ENCODE measurements around the gene ORM2.

ORM2 gene

GRCh38 chr9:114296338-114296737 lies 33.3 kb upstream of the ORM2 start:
- TF ChIP-seq CTCF (conservative IDR thresholded peaks at IDR 0.05; ENCODE audit: low read depth, low read length) = no peak
- no peak overlapping the region for H3K4me3 ChIP-seq (ENCODE audit: low read depth, low read length)
- DNase-seq (ENCODE audit: low read depth) = no peak

DNA sequence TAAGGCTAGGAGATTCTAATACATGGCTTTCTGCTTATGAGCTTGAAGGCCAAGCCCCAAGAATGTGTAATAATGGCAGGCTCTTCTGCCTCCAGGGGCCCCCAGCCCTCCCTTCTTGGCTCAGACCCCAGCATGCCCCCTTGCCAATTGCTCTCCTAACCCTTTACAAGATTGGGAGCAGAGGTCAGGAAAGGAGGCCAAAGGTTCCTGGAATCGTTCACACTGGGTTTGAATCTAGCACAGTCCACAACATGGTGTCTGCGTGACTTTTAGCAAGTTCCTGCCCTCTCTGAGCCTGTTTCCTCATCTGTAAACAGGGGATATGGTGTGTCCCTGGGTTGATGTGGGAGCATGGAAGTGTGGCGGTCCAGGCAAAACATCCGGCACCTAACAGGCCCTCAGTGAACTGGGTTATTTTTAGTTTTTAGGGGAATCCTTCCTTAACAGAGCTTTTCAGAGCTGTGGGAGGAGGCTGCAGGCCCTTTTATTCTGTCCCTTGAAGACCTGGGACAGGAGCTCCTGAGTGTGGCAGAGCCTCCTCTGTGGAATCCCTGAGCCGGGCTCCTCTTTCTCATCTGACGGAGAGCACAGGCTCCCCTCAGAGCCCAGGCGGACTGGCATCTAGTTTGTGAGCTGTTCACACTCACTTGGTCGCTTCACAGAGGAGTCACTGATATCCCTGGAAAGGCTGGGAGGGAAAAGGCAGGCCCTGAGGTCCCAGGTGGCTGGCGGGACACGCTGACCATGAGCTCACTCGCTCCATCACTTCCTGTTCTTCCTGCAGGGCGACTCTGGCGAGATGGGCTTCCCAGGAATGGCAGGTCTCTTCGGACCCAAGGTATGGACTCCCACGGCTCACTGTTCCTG lies 30.1 kb upstream of the ORM2 start:
- no peak for DNase-seq (ENCODE audit: low read depth)
- no peak for TF ChIP-seq CTCF (conservative IDR thresholded peaks at IDR 0.05; ENCODE audit: low read depth, low read length)
- no peak overlapping the region for H3K4me3 ChIP-seq (ENCODE audit: low read depth, low read length)

DNA sequence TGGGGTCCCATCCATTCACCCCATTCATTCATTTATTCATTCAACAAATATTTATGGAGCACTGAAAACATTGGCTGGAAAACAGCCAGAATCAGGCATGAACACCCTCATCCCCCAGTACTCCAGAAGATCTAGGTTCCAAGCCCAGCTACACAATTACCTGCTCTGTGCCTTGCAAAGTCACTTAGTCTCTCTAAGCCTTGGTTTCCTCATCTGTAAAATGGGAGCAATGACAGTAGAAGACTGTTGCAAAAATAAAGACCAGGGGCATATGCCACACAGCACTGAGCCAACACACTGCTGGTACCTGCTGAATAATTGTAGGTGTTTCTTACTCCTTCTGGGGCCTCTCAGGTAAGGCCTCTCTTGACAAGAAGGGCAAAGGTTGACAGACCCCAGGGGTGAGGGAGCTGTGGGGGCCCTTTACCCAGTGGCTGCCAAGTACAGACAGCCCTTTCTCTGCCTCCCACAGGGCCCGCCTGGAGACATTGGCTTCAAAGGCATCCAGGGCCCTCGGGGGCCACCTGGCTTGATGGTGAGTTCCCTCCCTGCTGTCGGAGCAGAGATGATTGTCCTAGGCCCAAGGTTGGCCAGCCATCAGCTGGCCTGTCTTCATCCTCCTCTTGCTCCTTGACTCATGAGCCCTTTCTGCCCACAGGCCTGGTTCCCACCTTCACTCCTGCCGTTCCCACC lies 29.4 kb upstream of the ORM2 start:
- DNase-seq (ENCODE audit: low read depth) = no peak
- no peak for TF ChIP-seq CTCF (conservative IDR thresholded peaks at IDR 0.05; ENCODE audit: low read depth, low read length)
- no peak overlapping the region for H3K4me3 ChIP-seq (ENCODE audit: low read depth, low read length)

DNA sequence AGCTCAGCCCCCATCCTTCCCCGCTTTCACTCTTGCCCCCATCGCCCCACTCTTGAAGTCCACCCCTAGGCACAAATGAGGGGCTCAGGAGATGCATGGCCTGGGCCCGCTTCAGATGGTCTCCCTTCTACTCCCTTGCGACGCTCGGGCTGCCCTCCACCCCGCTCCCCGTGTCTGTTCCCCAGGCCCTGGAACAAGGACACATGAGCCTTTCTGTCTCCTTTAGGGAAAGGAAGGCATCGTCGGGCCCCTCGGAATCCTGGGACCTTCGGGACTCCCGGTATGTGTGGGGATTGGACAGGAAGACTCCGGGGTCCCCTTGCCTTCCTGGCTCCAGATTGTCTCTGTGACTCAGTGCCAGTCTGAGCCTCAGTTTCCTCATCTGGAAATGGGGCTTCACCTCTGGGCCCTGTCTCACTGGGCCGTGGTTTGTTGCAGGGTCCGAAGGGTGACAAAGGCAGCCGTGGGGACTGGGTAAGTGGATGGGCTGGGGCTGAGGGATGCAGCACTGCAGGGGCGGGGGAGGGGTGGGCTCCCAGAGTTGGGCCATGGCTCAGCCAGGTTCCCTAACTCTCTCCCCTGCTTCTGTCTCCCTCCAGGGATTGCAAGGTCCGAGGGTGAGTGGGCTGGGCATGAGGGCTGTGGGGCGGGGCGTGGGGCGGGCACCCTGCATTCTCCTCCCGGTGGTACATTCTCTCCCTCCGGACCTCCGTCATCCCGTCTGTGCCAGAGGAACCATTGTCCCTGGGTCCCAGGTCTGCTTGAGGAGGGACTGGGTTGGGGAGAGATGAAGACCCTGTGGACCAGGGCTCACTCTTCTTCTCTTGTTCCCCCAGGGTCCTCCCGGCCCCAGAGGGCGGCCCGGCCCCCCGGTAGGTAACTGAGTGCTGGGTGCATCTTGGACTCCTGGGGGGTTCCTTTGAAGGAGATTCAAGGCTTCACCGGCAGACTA lies 28.5 kb upstream of the ORM2 start:
- DNase-seq (ENCODE audit: low read depth) = no peak
- no peak for TF ChIP-seq CTCF (conservative IDR thresholded peaks at IDR 0.05; ENCODE audit: low read depth, low read length)
- H3K4me3 ChIP-seq (ENCODE audit: low read depth, low read length) = no peak overlapping the region

DNA sequence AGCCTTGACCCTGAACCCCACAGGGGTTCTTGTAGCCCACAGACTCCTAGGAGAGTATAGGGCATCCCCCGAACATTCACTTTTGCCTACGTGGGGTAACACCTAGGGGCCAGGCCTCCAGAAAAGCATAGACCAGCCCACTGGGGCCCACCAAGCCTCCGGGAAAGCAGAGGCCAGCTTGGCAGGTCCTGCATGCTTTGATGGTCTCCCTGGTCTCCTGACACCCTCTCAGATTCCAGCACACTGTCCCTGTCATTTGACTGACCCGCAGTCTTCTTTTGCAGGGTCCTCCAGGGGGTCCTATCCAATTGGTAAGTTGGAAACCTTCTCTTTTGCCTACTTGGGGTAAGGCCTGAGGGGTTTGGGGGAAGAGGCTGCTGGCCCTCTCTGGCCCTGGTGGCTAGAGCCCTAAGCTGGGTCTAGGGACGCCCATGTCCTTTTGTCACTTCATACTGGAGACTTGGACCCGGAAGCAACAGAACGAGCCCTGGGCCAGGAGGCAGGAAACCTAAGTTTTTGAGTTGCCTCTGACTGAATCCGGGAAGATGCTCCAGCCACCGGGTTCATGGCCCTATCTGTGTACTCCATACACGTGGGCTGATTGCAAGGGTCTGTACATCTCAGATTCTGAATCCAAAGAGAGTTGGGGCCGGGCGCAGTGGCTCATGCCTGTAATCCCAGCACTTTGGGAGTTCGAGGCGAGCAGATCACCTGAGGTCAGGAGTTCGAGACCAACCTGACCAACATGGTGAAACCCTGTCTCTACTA lies 27.7 kb upstream of the ORM2 start:
- no peak overlapping the region for H3K4me3 ChIP-seq (ENCODE audit: low read depth, low read length)
- DNase-seq (ENCODE audit: low read depth) = no peak
- TF ChIP-seq CTCF (conservative IDR thresholded peaks at IDR 0.05; ENCODE audit: low read depth, low read length) = no peak

DNA sequence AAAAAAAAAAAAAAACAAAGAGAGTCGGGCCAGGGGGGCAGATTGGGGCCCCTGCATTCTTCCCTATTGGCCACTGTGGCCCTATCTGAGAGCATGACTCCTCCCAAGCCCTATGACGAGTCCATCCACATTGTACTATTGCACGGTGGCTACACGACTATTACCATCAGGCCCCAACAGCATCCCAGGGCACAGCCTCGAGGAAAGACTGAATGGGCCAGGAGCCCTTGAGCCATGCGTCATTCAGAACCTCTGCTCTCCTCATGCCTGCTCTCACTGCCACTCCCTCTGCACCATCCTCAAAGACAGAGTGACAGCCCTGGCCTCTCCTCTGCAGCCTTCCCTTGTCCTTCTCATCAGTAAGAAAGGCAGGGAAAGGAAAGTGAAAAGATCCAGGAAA lies 26.9 kb upstream of the ORM2 start:
- no peak for DNase-seq (ENCODE audit: low read depth)
- TF ChIP-seq CTCF (conservative IDR thresholded peaks at IDR 0.05; ENCODE audit: low read depth, low read length) = no peak
- H3K4me3 ChIP-seq (ENCODE audit: low read depth, low read length) = no peak overlapping the region

All from choroid plexus epithelial cell (primary cell).